Amniotic epithelial cell (primary cell): Measurements from ENCODE around the gene SLC4A1.
A peak's percentile ranks its signal among the peaks of the same experiment; 100 is the strongest.

ENCODE experiments used
- DNase-seq: peaks from one replicate; pipeline ENCODE4 v3.0.0-alpha.2; 2010; ENCODE audit warnings: low read depth

SLC4A1 gene

GRCh38 chr17:44267818-44268490 is at the start of gene SLC4A1:
Gene SLC4A1 (minus strand): TSS chr17:44268135. CDS start chr17:44262866, 5,269 bp downstream.
- DNase-seq, result no peak

GRCh38 chr17:44317545-44317944 is 49.6 kb upstream of the SLC4A1 start:
- no peak for DNase-seq

GRCh38 chr17:44315760-44316731 is 48.1 kb upstream of the SLC4A1 start:
- no peak for DNase-seq

GRCh38 chr17:44314869-44315661 is 47.1 kb upstream of the SLC4A1 start:
- peak; percentile 17 for DNase-seq

GRCh38 chr17:44314524-44314868 is 46.6 kb upstream of the SLC4A1 start:
- no peak for DNase-seq

- no peak for DNase-seq
Observed at GRCh38 chr17:44314031-44314430, 46.1 kb upstream of the SLC4A1 start.

- DNase-seq, result no peak
Observed at GRCh38 chr17:44312396-44313104, 44.6 kb upstream of the SLC4A1 start.

GRCh38 chr17:44311562-44312181 is 43.7 kb upstream of the SLC4A1 start:
- no peak for DNase-seq

- no peak for DNase-seq
Observed at GRCh38 chr17:44310609-44311376, 42.9 kb upstream of the SLC4A1 start.

GRCh38 chr17:44310188-44310587 is 42.3 kb upstream of the SLC4A1 start:
- DNase-seq, result no peak

- DNase-seq, result no peak
Observed at GRCh38 chr17:44309472-44309871, 41.5 kb upstream of the SLC4A1 start.

- DNase-seq, result no peak
Observed at GRCh38 chr17:44308865-44309264, 40.9 kb upstream of the SLC4A1 start.

GRCh38 chr17:44308320-44308818 is 40.4 kb upstream of the SLC4A1 start, which contains the start of gene RUNDC3A:
Gene RUNDC3A (plus strand): TSS chr17:44308601. CDS start chr17:44308833, 232 bp downstream.
- DNase-seq, result peak; percentile 84

- DNase-seq, result peak; percentile 75
Observed at GRCh38 chr17:44307387-44308186, 39.7 kb upstream of the SLC4A1 start.

GRCh38 chr17:44304651-44305050 is 36.7 kb upstream of the SLC4A1 start:
- no peak for DNase-seq

- no peak for DNase-seq
Observed at GRCh38 chr17:44297975-44298374, 30.0 kb upstream of the SLC4A1 start.

- no peak for DNase-seq
Observed at GRCh38 chr17:44293509-44294226, 25.7 kb upstream of the SLC4A1 start.

- no peak for DNase-seq
Observed at GRCh38 chr17:44287651-44288050, 19.7 kb upstream of the SLC4A1 start.

- no peak for DNase-seq
Observed at GRCh38 chr17:44284024-44284400, 16.1 kb upstream of the SLC4A1 start.
